ENCODE data around the gene FAM107B. TPM values are rescaled to one million over a fixed set of nuclear protein-coding genes. Genes with fewer than 3 reads are reported as not detected.

FAM107B gene
- total and polyA plus RNA-seq, 12 donors = 16.0 to 81.7 (median 50.5) TPM

DNA sequence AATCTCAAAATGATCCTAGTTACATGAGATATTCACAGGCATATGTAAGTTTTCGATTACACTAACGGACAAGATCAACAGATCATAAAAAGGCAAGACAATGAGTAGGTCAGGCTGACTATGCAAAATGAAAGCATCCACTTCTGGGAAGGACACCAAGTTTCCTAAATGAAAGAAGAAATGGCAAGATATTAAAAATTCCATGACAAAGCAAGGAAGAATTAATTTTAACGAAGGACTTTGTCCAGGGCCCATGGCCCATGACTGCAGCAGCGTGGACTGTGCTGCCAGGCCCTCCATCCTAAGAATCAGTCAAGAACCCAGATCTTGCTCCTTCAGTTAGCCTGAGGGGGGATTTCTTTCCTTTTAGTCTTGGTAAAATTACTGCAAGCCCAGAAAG, 261.6 kb downstream of the FAM107B start:
- no peak for DNase-seq
- no peak overlapping the region for H3K27ac ChIP-seq
- intact Hi-C loops (cut with DNase I) = no loop called here

DNA sequence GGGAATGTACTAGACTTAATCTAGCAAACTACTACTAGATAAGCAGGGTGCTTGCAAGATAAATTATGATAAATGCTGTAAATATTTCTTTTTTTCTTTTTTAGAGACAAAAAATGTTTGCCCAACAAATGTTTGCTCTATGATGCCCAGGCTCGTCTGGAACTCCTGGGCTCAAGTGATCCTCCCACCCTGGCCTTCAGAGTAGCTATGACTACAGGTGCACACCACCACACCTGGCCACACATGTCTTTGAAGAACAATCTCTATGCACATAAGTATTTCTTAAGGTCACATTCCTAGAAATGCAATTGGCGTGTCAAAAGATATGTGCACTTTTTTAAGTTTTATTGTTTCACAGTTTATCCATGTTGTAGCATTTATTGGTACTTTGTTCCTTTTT, 264.4 kb downstream of the FAM107B start:
- intact Hi-C loops (cut with DNase I) = no loop called here
- H3K36me3 ChIP-seq (replicated peaks in 1 of 2) = no peaks in the 10 kb centered on the region
- WGBS, 4 donors = 68 to 96% (median 81%) methylated on average over 2 of the region's 2 CpGs
- TF ChIP-seq CTCF (IDR thresholded peaks at IDR 0.05) = no peak
- no peak for TF ChIP-seq POLR2A (IDR thresholded peaks at IDR 0.05)
- H3K4me1 ChIP-seq (replicated peaks in 1 of 2) = no peaks in the 10 kb centered on the region
- H3K27ac ChIP-seq = no peak overlapping the region
- no peaks in the 10 kb centered on the region for H3K9me3 ChIP-seq (replicated peaks in 1 of 3)
- H3K4me3 ChIP-seq = no peak overlapping the region
- no peak for DNase-seq
- no peaks in the 10 kb centered on the region for H3K27me3 ChIP-seq

More for the DNA sequence above, 261.6 kb downstream of the FAM107B start:
- Histone ChIP-seq H3K36me3 (replicated peaks in 1 of 2) (no peaks in the 10 kb centered on the region), H3K27me3 (no peaks in the 10 kb centered on the region), H3K9me3 (replicated peaks in 1 of 3) (no peaks in the 10 kb centered on the region), H3K4me3 (no peak overlapping the region), H3K4me1 (replicated peaks in 1 of 2) (no peaks in the 10 kb centered on the region)
- WGBS, 4 donors = 67 to 83% (median 72%) methylated on average over 4 of the region's 4 CpGs
- TF ChIP-seq POLR2A (IDR thresholded peaks at IDR 0.05) (no peak), CTCF (IDR thresholded peaks at IDR 0.05) (no peak)

- H3K4me3 ChIP-seq = no peak overlapping the region
- H3K36me3 ChIP-seq (replicated peaks in 1 of 2) = no peaks in the 10 kb centered on the region
- 89 to 94% (median 90%) methylated on average over 14 of the region's 14 CpGs for WGBS, 4 donors
- no peaks in the 10 kb centered on the region for H3K27me3 ChIP-seq
- no peaks in the 10 kb centered on the region for H3K9me3 ChIP-seq (replicated peaks in 1 of 3)
- no peak for TF ChIP-seq POLR2A (IDR thresholded peaks at IDR 0.05)
- no peak for TF ChIP-seq CTCF (IDR thresholded peaks at IDR 0.05)
- intact Hi-C loops (cut with DNase I) = no loop called here
- no peak for DNase-seq
- H3K27ac ChIP-seq = no peak overlapping the region
- no peaks in the 10 kb centered on the region for H3K4me1 ChIP-seq (replicated peaks in 1 of 2)
Measured at GRCh38 chr10:14508725-14509124, 266.0 kb downstream of the FAM107B start.

DNA sequence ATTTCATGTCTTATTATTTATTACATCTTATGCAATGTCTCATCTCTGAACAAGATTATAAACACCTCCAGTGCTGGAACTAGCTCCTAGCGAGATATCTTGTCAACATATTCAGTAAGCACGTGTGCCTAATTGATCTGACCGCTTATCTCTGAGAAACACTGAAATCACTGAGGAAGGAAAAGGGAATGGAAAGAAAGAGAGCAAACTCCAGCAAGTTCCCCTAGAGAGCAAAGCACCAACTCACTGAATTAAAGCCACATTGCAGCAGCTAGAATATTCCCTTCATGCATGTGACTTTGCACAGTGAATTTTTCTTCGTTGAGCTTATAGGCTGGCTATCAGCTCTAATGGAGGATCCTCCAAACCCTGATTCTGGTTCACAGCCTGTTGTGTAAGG, 266.9 kb downstream of the FAM107B start:
- intact Hi-C loops (cut with DNase I) = no loop called here

More for the DNA sequence above, 266.9 kb downstream of the FAM107B start:
- no peak for DNase-seq
- H3K4me3 ChIP-seq = no peak overlapping the region
- WGBS, 4 donors = 68 to 85% (median 74%) methylated on average over 4 of the region's 4 CpGs
- no peaks in the 10 kb centered on the region for H3K9me3 ChIP-seq (replicated peaks in 1 of 3)
- TF ChIP-seq POLR2A (IDR thresholded peaks at IDR 0.05) (no peak), CTCF (IDR thresholded peaks at IDR 0.05) (no peak)
- H3K27ac ChIP-seq = no peak overlapping the region
- H3K27me3 ChIP-seq = no peaks in the 10 kb centered on the region
- no peaks in the 10 kb centered on the region for H3K4me1 ChIP-seq (replicated peaks in 1 of 2)
- H3K36me3 ChIP-seq (replicated peaks in 1 of 2) = no peaks in the 10 kb centered on the region

Data from adrenal gland (tissue), 12 donors.